Endothelial cell of umbilical vein (primary cell): ENCODE results near the gene CTR9. TPM values are rescaled to one million over a fixed set of nuclear protein-coding genes. Genes with fewer than 3 reads are reported as not detected.

Experiments
- BruUV-seq: library from RNA; stranded (reverse); fragments of 400-500 nt; replicated peaks from 2 replicates; lab custom pipeline; 2021; lab: Mats Ljungman, UMichigan
- CTCF ChIA-PET: fragments of 300-600, 350-600 bp; sonication (Branson Sonifier 250); formaldehyde crosslinking; loops from one replicate; lab custom pipeline; 2021; ENCODE audit warnings: antibody characterized with exemption, inconsistent platforms; lab: Charles Lee
- POLR2A ChIA-PET: fragments of 300-600, 350-600 bp; sonication (Branson Sonifier 250); formaldehyde crosslinking; loops from one replicate; lab custom pipeline; 2021; ENCODE audit warnings: antibody characterized with exemption, inconsistent platforms; lab: Charles Lee
- DNase-seq: peaks from one replicate; pipeline ENCODE4 v3.0.0-alpha.2; 2011; ENCODE audit warnings: low read depth, low spot score
- FAIRE-seq: peaks from 2 replicates; lab custom pipeline; 2011; peaks lifted over from hg19 to GRCh38; lab: Jason Lieb, UNC
- H2AFZ ChIP-seq: 2 replicates; pipeline ENCODE4 v1.6.0; 2012; ENCODE audit warnings: low read depth, low read length, control low read depth, inconsistent platforms
- H3K27ac ChIP-seq: 2 replicates; pipeline ENCODE4 v1.5.1; 2011; ENCODE audit warnings: low read depth, mild to moderate bottlenecking, control low read depth, low read length, moderate library complexity; ENCODE audit not compliant: insufficient read depth
- H3K27me3 ChIP-seq, 2 experiments: 2 replicates each; pipeline versions ENCODE4 v1.6.0 to v1.6.1; 2011; ENCODE audit warnings: low read length in 2 of 2, mixed read lengths in 1 of 2; ENCODE audit not compliant: control insufficient read depth in 2 of 2, insufficient read depth in 2 of 2
- H3K36me3 ChIP-seq, 2 experiments: 2 replicates in 1 of 2; 3 replicates in 1 of 2; pipeline ENCODE4 v1.5.1; 2011; ENCODE audit warnings: low read length in 2 of 2, mild to moderate bottlenecking in 1 of 2, moderate library complexity in 1 of 2; ENCODE audit not compliant: control insufficient read depth in 2 of 2, insufficient read depth in 2 of 2; ENCODE audit errors: extremely low read depth in 1 of 2
- H3K4me1 ChIP-seq: 3 replicates; pipeline ENCODE4 v1.5.1; 2011; ENCODE audit warnings: mild to moderate bottlenecking, low read length; ENCODE audit not compliant: control insufficient read depth, insufficient read depth; ENCODE audit errors: extremely low read depth
- H3K4me2 ChIP-seq: 2 replicates; pipeline ENCODE4 v1.6.1; 2011; ENCODE audit warnings: low read length, control low read depth, mixed read lengths; ENCODE audit not compliant: insufficient read depth
- H3K4me3 ChIP-seq, 3 experiments: fragments of 200-600 bp in 1 of 3; sonication (generic), shearing (Covaris generic) in 1 of 3; replicated peaks in 1 of 3; 2 replicates each; pipeline ENCODE4 v1.5.1; 2011 to 2016; ENCODE audit warnings: control low read depth in 3 of 3, low read length in 3 of 3, mild to moderate bottlenecking in 2 of 3, inconsistent platforms in 1 of 3, low read depth in 1 of 3, moderate library complexity in 1 of 3; ENCODE audit not compliant: insufficient read depth in 1 of 3
- H3K79me2 ChIP-seq: 2 replicates; pipeline ENCODE4 v1.6.0; 2012; ENCODE audit warnings: low read length, inconsistent platforms; ENCODE audit not compliant: control insufficient read depth, insufficient read depth
- H3K9ac ChIP-seq: replicated peaks from 2 replicates; pipeline ENCODE3; 2011; ENCODE audit warnings: low read length, control low read depth; ENCODE audit not compliant: insufficient read depth; ENCODE audit errors: extremely low read depth
- H3K9me1 ChIP-seq: replicated peaks from 3 replicates; pipeline ENCODE4 v1.6.0; 2011; ENCODE audit warnings: mild to moderate bottlenecking, low read length; ENCODE audit not compliant: control insufficient read depth, insufficient read depth; ENCODE audit errors: extremely low read depth
- H3K9me3 ChIP-seq: replicated peaks from 2 replicates; pipeline ENCODE4 v1.5.1; 2012; ENCODE audit warnings: low read length, inconsistent platforms; ENCODE audit not compliant: control insufficient read depth, insufficient read depth
- H4K20me1 ChIP-seq: replicated peaks from 2 replicates; pipeline ENCODE3; 2011; ENCODE audit warnings: mild to moderate bottlenecking, low read length; ENCODE audit not compliant: control insufficient read depth, insufficient read depth; ENCODE audit errors: extremely low read depth
- EZH2 ChIP-seq: IDR thresholded peaks from 2 replicates; pipeline ENCODE4 v1.6.1; 2012; ENCODE audit warnings: borderline replicate concordance, low read depth, mild to moderate bottlenecking, moderate library complexity, low read length, inconsistent platforms; ENCODE audit not compliant: severe bottlenecking
- FOS ChIP-seq: IDR thresholded peaks from 2 replicates; pipeline ENCODE4 v1.6.1; 2011; ENCODE audit warnings: mild to moderate bottlenecking, low read length, moderate library complexity, borderline replicate concordance; ENCODE audit not compliant: insufficient read depth
- GATA2 ChIP-seq: IDR thresholded peaks from 2 replicates; pipeline ENCODE4 v1.7.0; 2011; ENCODE audit warnings: low read depth, mild to moderate bottlenecking, moderate library complexity, mixed read lengths, low read length; ENCODE audit not compliant: insufficient read length, insufficient read depth
- JUN ChIP-seq: IDR thresholded peaks from 2 replicates; pipeline ENCODE4 v1.6.1; 2011; ENCODE audit warnings: borderline replicate concordance, low read depth; ENCODE audit not compliant: insufficient read length, insufficient read depth
- MAX ChIP-seq: IDR thresholded peaks from 2 replicates; pipeline ENCODE4 v1.6.1; 2011; ENCODE audit not compliant: insufficient read depth, insufficient read length
- MYC ChIP-seq: IDR thresholded peaks from one replicate; pipeline ENCODE4 v1.6.1; 2011; ENCODE audit warnings: mild to moderate bottlenecking, low read depth, low read length
- POLR2A ChIP-seq: IDR thresholded peaks from 2 replicates; pipeline ENCODE4 v1.6.1; 2012; ENCODE audit warnings: low read depth, mild to moderate bottlenecking, control low read depth, low read length
- POLR2AphosphoS5 ChIP-seq: IDR thresholded peaks from 2 replicates; pipeline ENCODE4 v1.6.1; 2012; ENCODE audit warnings: low read depth, mild to moderate bottlenecking, control low read depth, low read length, moderate library complexity; ENCODE audit not compliant: insufficient read depth
- dilution Hi-C: fragments of 300-500 bp; cut with MboI; formaldehyde crosslinking; loops from one replicate; pipeline ENCODE4 v1.15.0; 2019; ENCODE audit warnings: low sequenced_read_pairs; ENCODE audit not compliant: extremely low pct_ligation_motif_present
- intact Hi-C: fragments of 100-400 bp; cut with micrococcal nuclease; formaldehyde crosslinking; loops from one replicate; pipeline ENCODE4 v1.10.0; 2022
- polyA plus RNA-seq, 4 experiments: library from polyadenylated mRNA; depleted of rRNA in 3 of 4; stranded (reverse) in 3 of 4; unstranded in 1 of 4; fragments of >200 nt; gene quantifications; 2 replicates each; pipeline versions ENCODE4 v1.2.1 to v1.2.3, GENCODE V29; 2011 to 2012; ENCODE audit warnings: missing spikeins in 1 of 4
- total RNA-seq: library from RNA; stranded (reverse); gene quantifications from 2 replicates; pipeline ENCODE4 v1.2.3, GENCODE V29; 2021
- TF ChIP-seq, protein P1 (sequence below), 2 donors: IDR thresholded peaks; 1 replicate in 1 of 2; 2 replicates in 1 of 2; pipeline ENCODE4 v1.5.1; 2011; ENCODE audit warnings: low read length in 2 of 2, mild to moderate bottlenecking in 2 of 2, moderate library complexity in 2 of 2, control low read depth in 1 of 2, inconsistent platforms in 1 of 2, low read depth in 1 of 2; ENCODE audit not compliant: insufficient read depth in 1 of 2; ENCODE audit errors: extremely low read depth in 1 of 2

Gene CTR9
- total and polyA plus RNA-seq, 2 donors (not counting 3 experiments of a cell fraction or from before 2014, with no cell fraction given), result 7.5 to 33.2 TPM

- CTCF ChIA-PET, result no interaction called here
- H3K27ac ChIP-seq, result no peak overlapping the region
- dilution Hi-C loops (no loop called here), intact Hi-C loops (no loop called here)
- H3K79me2 ChIP-seq, result no peaks in the 10 kb centered on the region
- no peak overlapping the region for H3K9ac ChIP-seq
- no peak overlapping the region for H3K4me3 ChIP-seq
- no peak overlapping the region for H2AFZ ChIP-seq
- no peak overlapping the region for H3K4me2 ChIP-seq
- no peaks in the 10 kb centered on the region for H3K4me1 ChIP-seq
- H3K27me3 ChIP-seq, result no peaks in the 10 kb centered on the region
- FAIRE-seq (no peak), DNase-seq (no peak)
- H3K9me3 ChIP-seq, result no peaks in the 10 kb centered on the region
- TF ChIP-seq JUN, result no peak
- no peak for TF ChIP-seq MYC
- TF ChIP-seq GATA2, result no peak
- no peak for TF ChIP-seq POLR2A
- no peak for TF ChIP-seq FOS
- no peak for TF ChIP-seq MAX
- TF ChIP-seq, protein P1, sequence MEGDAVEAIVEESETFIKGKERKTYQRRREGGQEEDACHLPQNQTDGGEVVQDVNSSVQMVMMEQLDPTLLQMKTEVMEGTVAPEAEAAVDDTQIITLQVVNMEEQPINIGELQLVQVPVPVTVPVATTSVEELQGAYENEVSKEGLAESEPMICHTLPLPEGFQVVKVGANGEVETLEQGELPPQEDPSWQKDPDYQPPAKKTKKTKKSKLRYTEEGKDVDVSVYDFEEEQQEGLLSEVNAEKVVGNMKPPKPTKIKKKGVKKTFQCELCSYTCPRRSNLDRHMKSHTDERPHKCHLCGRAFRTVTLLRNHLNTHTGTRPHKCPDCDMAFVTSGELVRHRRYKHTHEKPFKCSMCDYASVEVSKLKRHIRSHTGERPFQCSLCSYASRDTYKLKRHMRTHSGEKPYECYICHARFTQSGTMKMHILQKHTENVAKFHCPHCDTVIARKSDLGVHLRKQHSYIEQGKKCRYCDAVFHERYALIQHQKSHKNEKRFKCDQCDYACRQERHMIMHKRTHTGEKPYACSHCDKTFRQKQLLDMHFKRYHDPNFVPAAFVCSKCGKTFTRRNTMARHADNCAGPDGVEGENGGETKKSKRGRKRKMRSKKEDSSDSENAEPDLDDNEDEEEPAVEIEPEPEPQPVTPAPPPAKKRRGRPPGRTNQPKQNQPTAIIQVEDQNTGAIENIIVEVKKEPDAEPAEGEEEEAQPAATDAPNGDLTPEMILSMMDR (IDR thresholded peaks at IDR 0.05; ENCODE audit: extremely low read depth in 1 of 2, insufficient read depth in 1 of 2, low read depth in 1 of 2, low read length in 2 of 2), result no peak
- TF ChIP-seq POLR2AphosphoS5, result no peak
- no peak for TF ChIP-seq EZH2
- POLR2A ChIA-PET, result no interaction called here
- no peaks in the 10 kb centered on the region for H4K20me1 ChIP-seq
- no TSS peak for BruUV-seq
- peaks cover 16 to 38% of the 10 kb centered on the region in 2 experiments for H3K36me3 ChIP-seq
- H3K9me1 ChIP-seq, result no peaks in the 10 kb centered on the region
Measured at GRCh38 chr11:10777393-10777793, 26.3 kb downstream of the CTR9 start.
